HG02571 (cell line): ENCODE results near the gene NCAM1.
"Not testable (repeated sequence)": the region's sequence is repeated elsewhere in the genome, so short reads cannot be mapped to it uniquely, and the experiment has no call there.

Experiments used
- ATAC-seq: cut with Tn5 transposase; IDR thresholded peaks from one replicate; pipeline ENCODE4 v1.9.1; 2021; ENCODE audit warnings: mild to moderate bottlenecking, moderate library complexity; ENCODE audit not compliant: unreplicated experiment

The NCAM1 gene

GRCh38 chr11:113289431-113290187 lies 328.4 kb downstream of the NCAM1 start:
- ATAC-seq: peak; percentile 84

- ATAC-seq: no peak
Observed at GRCh38 chr11:113293936-113294335, 332.7 kb downstream of the NCAM1 start.

GRCh38 chr11:113295993-113296392 lies 334.8 kb downstream of the NCAM1 start:
- ATAC-seq: no peak

- no peak for ATAC-seq
Observed at GRCh38 chr11:113296447-113297205, 335.4 kb downstream of the NCAM1 start.

- not testable (repeated sequence) for ATAC-seq
Observed at GRCh38 chr11:113298496-113298895, 337.3 kb downstream of the NCAM1 start.

- ATAC-seq: no peak
Observed at GRCh38 chr11:113304916-113305315, 343.7 kb downstream of the NCAM1 start.

- peak; percentile 87 for ATAC-seq
Observed at GRCh38 chr11:113305440-113306336, 344.5 kb downstream of the NCAM1 start.

- no peak for ATAC-seq
Observed at GRCh38 chr11:113308601-113309000, 347.4 kb downstream of the NCAM1 start.

GRCh38 chr11:113311536-113311935 lies 350.3 kb downstream of the NCAM1 start:
- no peak for ATAC-seq

GRCh38 chr11:113313601-113314000 lies 352.4 kb downstream of the NCAM1 start:
- no peak for ATAC-seq

GRCh38 chr11:113314065-113314388 lies 352.8 kb downstream of the NCAM1 start:
- no peak for ATAC-seq

- ATAC-seq: peak; percentile 99
Observed at GRCh38 chr11:113314389-113315301, 353.4 kb downstream of the NCAM1 start, which contains the start of gene TTC12. TTC12 (plus strand) TSS chr11:113314583; CDS start chr11:113316258, 1,675 bp downstream.

GRCh38 chr11:113315811-113316210 lies 354.6 kb downstream of the NCAM1 start:
- ATAC-seq: no peak

GRCh38 chr11:113316256-113316655 lies 355.0 kb downstream of the NCAM1 start:
- no peak for ATAC-seq

GRCh38 chr11:113317339-113317738 lies 356.1 kb downstream of the NCAM1 start:
- ATAC-seq: no peak

GRCh38 chr11:113319085-113319484 lies 357.9 kb downstream of the NCAM1 start:
- ATAC-seq: no peak

GRCh38 chr11:113322158-113322557 lies 360.9 kb downstream of the NCAM1 start:
- no peak for ATAC-seq

GRCh38 chr11:113324250-113324649 lies 363.0 kb downstream of the NCAM1 start:
- ATAC-seq: no peak
